ENCODE results near the gene TPO. TPM values are rescaled to one million over a fixed set of nuclear protein-coding genes. Genes with fewer than 3 reads are reported as not detected.

The TPO gene
- total RNA-seq, 1 experiment from 2014 or later: not detected

DNA sequence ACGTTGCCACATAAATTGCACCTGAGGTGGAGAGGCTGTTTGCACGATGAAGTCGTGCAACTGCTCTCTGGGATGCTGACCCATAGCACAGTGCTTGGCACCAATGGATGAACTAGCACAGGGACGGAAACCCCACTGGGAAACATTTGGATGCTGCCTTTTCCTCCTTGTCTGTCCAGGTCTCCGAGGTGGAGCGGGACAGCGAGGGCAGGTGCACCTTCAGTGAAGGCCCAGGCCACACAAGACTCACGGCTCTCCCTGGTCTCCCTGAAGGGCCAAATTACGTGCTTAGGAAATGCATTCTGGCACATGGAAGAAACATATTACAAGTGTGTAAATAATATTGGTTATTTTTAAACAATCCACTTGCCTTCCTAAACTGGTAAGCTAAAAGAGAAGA is 70.3 kb downstream of the TPO start:
- TF ChIP-seq, protein P1, sequence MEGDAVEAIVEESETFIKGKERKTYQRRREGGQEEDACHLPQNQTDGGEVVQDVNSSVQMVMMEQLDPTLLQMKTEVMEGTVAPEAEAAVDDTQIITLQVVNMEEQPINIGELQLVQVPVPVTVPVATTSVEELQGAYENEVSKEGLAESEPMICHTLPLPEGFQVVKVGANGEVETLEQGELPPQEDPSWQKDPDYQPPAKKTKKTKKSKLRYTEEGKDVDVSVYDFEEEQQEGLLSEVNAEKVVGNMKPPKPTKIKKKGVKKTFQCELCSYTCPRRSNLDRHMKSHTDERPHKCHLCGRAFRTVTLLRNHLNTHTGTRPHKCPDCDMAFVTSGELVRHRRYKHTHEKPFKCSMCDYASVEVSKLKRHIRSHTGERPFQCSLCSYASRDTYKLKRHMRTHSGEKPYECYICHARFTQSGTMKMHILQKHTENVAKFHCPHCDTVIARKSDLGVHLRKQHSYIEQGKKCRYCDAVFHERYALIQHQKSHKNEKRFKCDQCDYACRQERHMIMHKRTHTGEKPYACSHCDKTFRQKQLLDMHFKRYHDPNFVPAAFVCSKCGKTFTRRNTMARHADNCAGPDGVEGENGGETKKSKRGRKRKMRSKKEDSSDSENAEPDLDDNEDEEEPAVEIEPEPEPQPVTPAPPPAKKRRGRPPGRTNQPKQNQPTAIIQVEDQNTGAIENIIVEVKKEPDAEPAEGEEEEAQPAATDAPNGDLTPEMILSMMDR (conservative IDR thresholded peaks at IDR 0.05): no peak
- TF ChIP-seq EZH2 (IDR thresholded peaks at IDR 0.05; ENCODE audit: low read depth): no peak
- H3K4me3 ChIP-seq: no peak overlapping the region
- POLR2A ChIA-PET (ENCODE audit: unreplicated experiment): no interaction called here
- no peaks in the 10 kb centered on the region for H3F3A ChIP-seq (ENCODE audit: insufficient read depth, low read depth)
- no peaks in the 10 kb centered on the region for H3K4me1 ChIP-seq (replicated peaks; ENCODE audit: insufficient read depth)
- no peak for DNase-seq
- CTCF ChIA-PET: no interaction called here
- H3K27me3 ChIP-seq (ENCODE audit: insufficient read depth, low read depth): peaks cover 97% of the 10 kb centered on the region
- no peaks in the 10 kb centered on the region for H3K9me2 ChIP-seq (ENCODE audit: insufficient read depth)
- no peaks in the 10 kb centered on the region for H3K79me2 ChIP-seq (ENCODE audit: low read depth)
- no TSS peak for BruUV-seq (replicated peaks)
- intact Hi-C loops (cut with micrococcal nuclease; ENCODE audit: unreplicated experiment): no loop called here
- H3K4me2 ChIP-seq: no peak overlapping the region
- H4K20me1 ChIP-seq (ENCODE audit: insufficient read depth): no peaks in the 10 kb centered on the region
- no peak overlapping the region for H3K27ac ChIP-seq
- no peaks in the 10 kb centered on the region for H3K9me3 ChIP-seq (ENCODE audit: insufficient read depth, low read depth)
- H2AFZ ChIP-seq: no peak overlapping the region
- H3K36me3 ChIP-seq (ENCODE audit: low read depth): no peaks in the 10 kb centered on the region

GRCh38 chr2:1484131-1484884 is 71.0 kb downstream of the TPO start:
- intact Hi-C loops (cut with micrococcal nuclease; ENCODE audit: unreplicated experiment): no loop called here
- no peak overlapping the region for H3K4me3 ChIP-seq
- H3K4me1 ChIP-seq (replicated peaks; ENCODE audit: insufficient read depth): no peaks in the 10 kb centered on the region
- TF ChIP-seq, protein P1 (conservative IDR thresholded peaks at IDR 0.05): no peak
- TF ChIP-seq EZH2 (IDR thresholded peaks at IDR 0.05; ENCODE audit: low read depth): no peak
- no peak overlapping the region for H3K27ac ChIP-seq
- no peaks in the 10 kb centered on the region for H3K9me2 ChIP-seq (ENCODE audit: insufficient read depth)
- H3F3A ChIP-seq (ENCODE audit: insufficient read depth, low read depth): no peaks in the 10 kb centered on the region
- no peak overlapping the region for H3K4me2 ChIP-seq
- ChIA-PET CTCF (no interaction called here), POLR2A (ENCODE audit: unreplicated experiment) (no interaction called here)
- no peaks in the 10 kb centered on the region for H3K9me3 ChIP-seq (ENCODE audit: insufficient read depth, low read depth)
- H3K27me3 ChIP-seq (ENCODE audit: insufficient read depth, low read depth): peaks cover 97% of the 10 kb centered on the region
- no peaks in the 10 kb centered on the region for H4K20me1 ChIP-seq (ENCODE audit: insufficient read depth)
- no peaks in the 10 kb centered on the region for H3K36me3 ChIP-seq (ENCODE audit: low read depth)
- no peak for DNase-seq
- BruUV-seq (replicated peaks): no TSS peak
- no peak overlapping the region for H2AFZ ChIP-seq
- H3K79me2 ChIP-seq (ENCODE audit: low read depth): no peaks in the 10 kb centered on the region

GRCh38 chr2:1486670-1487069 is 73.4 kb downstream of the TPO start:
- Histone ChIP-seq H3K4me3 (no peak overlapping the region), H3K36me3 (ENCODE audit: low read depth) (no peaks in the 10 kb centered on the region), H3K27me3 (ENCODE audit: insufficient read depth, low read depth) (peaks cover 92% of the 10 kb centered on the region), H3K27ac (no peak overlapping the region), H2AFZ (no peak overlapping the region), H3F3A (ENCODE audit: insufficient read depth, low read depth) (no peaks in the 10 kb centered on the region), H3K4me1 (replicated peaks; ENCODE audit: insufficient read depth) (no peaks in the 10 kb centered on the region), H4K20me1 (ENCODE audit: insufficient read depth) (no peaks in the 10 kb centered on the region), H3K4me2 (no peak overlapping the region), H3K9me2 (ENCODE audit: insufficient read depth) (no peaks in the 10 kb centered on the region), H3K9me3 (ENCODE audit: insufficient read depth, low read depth) (no peaks in the 10 kb centered on the region), H3K79me2 (ENCODE audit: low read depth) (no peaks in the 10 kb centered on the region)
- no peak for DNase-seq
- POLR2A ChIA-PET (ENCODE audit: unreplicated experiment): no interaction called here
- TF ChIP-seq, protein P1 (conservative IDR thresholded peaks at IDR 0.05): no peak
- TF ChIP-seq EZH2 (IDR thresholded peaks at IDR 0.05; ENCODE audit: low read depth): no peak
- CTCF ChIA-PET: no interaction called here
- BruUV-seq (replicated peaks): no TSS peak
- intact Hi-C loops (cut with micrococcal nuclease; ENCODE audit: unreplicated experiment): no loop called here
